ENCODE data around the gene TAOK1.
A peak's percentile ranks its signal among the peaks of the same experiment; 100 is the strongest.

Gene TAOK1

GRCh38 chr17:29570521-29570920 lies 180.4 kb downstream of the TAOK1 start:
- no peak overlapping the region for H3K4me3 ChIP-seq (ENCODE audit: low read length)
- peaks cover 11% of the 10 kb centered on the region; the same call in 1 of the 2 replicates for H3K79me2 ChIP-seq (ENCODE audit: low read length)
- H3K9me3 ChIP-seq (ENCODE audit: insufficient read depth, low read length), result no peaks in the 10 kb centered on the region
- no peak overlapping the region for H3K4me2 ChIP-seq (ENCODE audit: low read length)
- no peak overlapping the region for H2AFZ ChIP-seq (ENCODE audit: low read depth, low read length)
- no peaks in the 10 kb centered on the region for H3K27me3 ChIP-seq (ENCODE audit: low read depth, low read length)
- H3K9ac ChIP-seq (ENCODE audit: low read length), result no peak overlapping the region
- no peaks in the 10 kb centered on the region for H4K20me1 ChIP-seq (ENCODE audit: insufficient read depth, low read length)
- TF ChIP-seq EZH2phosphoT487 (IDR thresholded peaks at IDR 0.05; ENCODE audit: low read depth) (no peak), CTCF (IDR thresholded peaks at IDR 0.05; ENCODE audit: low read depth, low read length) (no peak)
- peaks cover 2% of the 10 kb centered on the region for H3K36me3 ChIP-seq (replicated peaks; ENCODE audit: low read depth, low read length)
- H3K4me1 ChIP-seq (ENCODE audit: low read length), result peaks cover 24% of the 10 kb centered on the region
- H3K27ac ChIP-seq (ENCODE audit: low read length), result no peak overlapping the region

- peaks cover 2% of the 10 kb centered on the region; the same call in 1 of the 2 replicates for H3K79me2 ChIP-seq (ENCODE audit: low read length)
- no peak overlapping the region for H3K27ac ChIP-seq (ENCODE audit: low read length)
- no peak overlapping the region for H2AFZ ChIP-seq (ENCODE audit: low read depth, low read length)
- TF ChIP-seq CTCF (IDR thresholded peaks at IDR 0.05; ENCODE audit: low read depth, low read length), result no peak
- no peak for TF ChIP-seq EZH2phosphoT487 (IDR thresholded peaks at IDR 0.05; ENCODE audit: low read depth)
- no peaks in the 10 kb centered on the region for H3K9me3 ChIP-seq (ENCODE audit: insufficient read depth, low read length)
- no peak overlapping the region for H3K4me3 ChIP-seq (ENCODE audit: low read length)
- H4K20me1 ChIP-seq (ENCODE audit: insufficient read depth, low read length), result no peaks in the 10 kb centered on the region
- H3K27me3 ChIP-seq (ENCODE audit: low read depth, low read length), result no peaks in the 10 kb centered on the region
- no peak overlapping the region for H3K4me2 ChIP-seq (ENCODE audit: low read length)
- H3K4me1 ChIP-seq (ENCODE audit: low read length), result peaks cover 23% of the 10 kb centered on the region
- peaks cover 10% of the 10 kb centered on the region for H3K36me3 ChIP-seq (replicated peaks; ENCODE audit: low read depth, low read length)
- no peak overlapping the region for H3K9ac ChIP-seq (ENCODE audit: low read length)
Measured at GRCh38 chr17:29571486-29571882, 181.3 kb downstream of the TAOK1 start.

GRCh38 chr17:29571883-29572681 lies 181.9 kb downstream of the TAOK1 start:
- Histone ChIP-seq H3K27ac (ENCODE audit: low read length) (no peak overlapping the region), H2AFZ (ENCODE audit: low read depth, low read length) (no peak overlapping the region), H3K27me3 (ENCODE audit: low read depth, low read length) (no peaks in the 10 kb centered on the region), H3K36me3 (replicated peaks; ENCODE audit: low read depth, low read length) (peaks cover 11% of the 10 kb centered on the region), H3K79me2 (ENCODE audit: low read length) (no peaks in the 10 kb centered on the region; the same call in 1 of the 2 replicates), H4K20me1 (ENCODE audit: insufficient read depth, low read length) (no peaks in the 10 kb centered on the region), H3K4me3 (ENCODE audit: low read length) (peak overlapping the region; percentile 69), H3K9ac (ENCODE audit: low read length) (peak overlapping the region; percentile 27; the same call in 1 of the 2 replicates), H3K4me2 (ENCODE audit: low read length) (peak overlapping the region; percentile 68), H3K4me1 (ENCODE audit: low read length) (peaks cover 23% of the 10 kb centered on the region), H3K9me3 (ENCODE audit: insufficient read depth, low read length) (no peaks in the 10 kb centered on the region)
- TF ChIP-seq CTCF (IDR thresholded peaks at IDR 0.05; ENCODE audit: low read depth, low read length) (no peak), EZH2phosphoT487 (IDR thresholded peaks at IDR 0.05; ENCODE audit: low read depth) (no peak)

GRCh38 chr17:29572691-29573557 lies 182.8 kb downstream of the TAOK1 start:
- TF ChIP-seq EZH2phosphoT487 (IDR thresholded peaks at IDR 0.05; ENCODE audit: low read depth), result no peak
- TF ChIP-seq CTCF (IDR thresholded peaks at IDR 0.05; ENCODE audit: low read depth, low read length), result peak; percentile 71
- peak overlapping the region; percentile 27; the same call in 1 of the 2 replicates for H3K9ac ChIP-seq (ENCODE audit: low read length)
- H3K27me3 ChIP-seq (ENCODE audit: low read depth, low read length), result no peaks in the 10 kb centered on the region
- H2AFZ ChIP-seq (ENCODE audit: low read depth, low read length), result no peak overlapping the region
- H4K20me1 ChIP-seq (ENCODE audit: insufficient read depth, low read length), result no peaks in the 10 kb centered on the region
- no peaks in the 10 kb centered on the region for H3K9me3 ChIP-seq (ENCODE audit: insufficient read depth, low read length)
- H3K4me2 ChIP-seq (ENCODE audit: low read length), result peak overlapping the region; percentile 68
- H3K4me1 ChIP-seq (ENCODE audit: low read length), result peaks cover 23% of the 10 kb centered on the region
- peak overlapping the region; percentile 69 for H3K4me3 ChIP-seq (ENCODE audit: low read length)
- H3K36me3 ChIP-seq (replicated peaks; ENCODE audit: low read depth, low read length), result peaks cover 16% of the 10 kb centered on the region
- no peak overlapping the region for H3K27ac ChIP-seq (ENCODE audit: low read length)
- H3K79me2 ChIP-seq (ENCODE audit: low read length), result no peaks in the 10 kb centered on the region

Data from OCI-LY3 (cell line).